Measurements from ENCODE around the gene C11orf24.
"Not testable (repeated sequence)": the region's sequence is repeated elsewhere in the genome, so short reads cannot be mapped to it uniquely, and the experiment has no call there.

C11orf24 gene

DNA sequence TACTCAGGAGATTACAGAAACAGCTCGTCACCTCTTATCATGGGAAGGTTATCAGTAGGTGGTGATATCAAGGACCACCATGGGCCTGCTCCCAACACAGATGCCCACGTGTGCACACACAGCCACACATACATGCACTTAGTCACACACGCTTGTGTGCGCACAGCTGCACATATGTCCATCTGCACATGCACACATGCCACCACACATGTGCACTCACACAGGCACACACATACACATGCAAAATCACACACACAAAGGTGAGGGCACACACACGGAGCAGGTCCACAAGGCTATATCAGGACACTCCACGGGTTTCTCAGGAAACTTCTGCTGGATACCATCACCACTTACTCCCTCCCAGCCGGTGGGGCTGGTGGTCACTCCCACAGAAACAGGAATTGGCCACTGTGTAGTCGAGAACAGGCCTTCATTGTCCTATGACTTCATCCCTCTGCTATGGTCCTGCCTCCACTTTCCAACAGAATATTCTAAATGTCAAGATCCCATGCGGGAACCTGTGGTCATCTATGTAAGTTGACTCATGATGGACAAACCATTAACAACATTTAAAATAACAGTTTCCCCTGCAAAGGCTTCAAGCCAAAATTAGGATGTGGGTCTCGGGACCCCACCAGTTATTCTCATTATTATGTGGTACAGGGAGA is 2.2 kb downstream of the C11orf24 start:
- no peak for DNase-seq

DNA sequence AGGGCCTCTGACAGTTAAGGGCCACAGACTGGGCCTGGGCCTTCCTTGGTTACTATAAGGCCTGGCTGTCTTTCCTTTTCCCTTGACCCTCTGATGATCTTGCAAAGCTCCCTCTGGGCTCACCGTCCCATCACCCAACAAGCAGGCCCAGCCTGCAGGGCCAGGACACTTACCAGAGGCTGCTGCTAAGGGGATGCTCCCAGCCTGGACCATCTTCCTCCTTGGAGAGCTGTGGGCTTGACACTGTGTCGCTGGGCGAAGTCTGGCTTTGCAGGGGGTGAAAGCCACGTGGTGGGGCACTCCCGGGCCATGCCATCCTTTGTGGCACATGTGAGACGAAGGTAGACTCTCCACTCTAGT is 3.9 kb downstream of the C11orf24 start:
- no peak for DNase-seq

DNA sequence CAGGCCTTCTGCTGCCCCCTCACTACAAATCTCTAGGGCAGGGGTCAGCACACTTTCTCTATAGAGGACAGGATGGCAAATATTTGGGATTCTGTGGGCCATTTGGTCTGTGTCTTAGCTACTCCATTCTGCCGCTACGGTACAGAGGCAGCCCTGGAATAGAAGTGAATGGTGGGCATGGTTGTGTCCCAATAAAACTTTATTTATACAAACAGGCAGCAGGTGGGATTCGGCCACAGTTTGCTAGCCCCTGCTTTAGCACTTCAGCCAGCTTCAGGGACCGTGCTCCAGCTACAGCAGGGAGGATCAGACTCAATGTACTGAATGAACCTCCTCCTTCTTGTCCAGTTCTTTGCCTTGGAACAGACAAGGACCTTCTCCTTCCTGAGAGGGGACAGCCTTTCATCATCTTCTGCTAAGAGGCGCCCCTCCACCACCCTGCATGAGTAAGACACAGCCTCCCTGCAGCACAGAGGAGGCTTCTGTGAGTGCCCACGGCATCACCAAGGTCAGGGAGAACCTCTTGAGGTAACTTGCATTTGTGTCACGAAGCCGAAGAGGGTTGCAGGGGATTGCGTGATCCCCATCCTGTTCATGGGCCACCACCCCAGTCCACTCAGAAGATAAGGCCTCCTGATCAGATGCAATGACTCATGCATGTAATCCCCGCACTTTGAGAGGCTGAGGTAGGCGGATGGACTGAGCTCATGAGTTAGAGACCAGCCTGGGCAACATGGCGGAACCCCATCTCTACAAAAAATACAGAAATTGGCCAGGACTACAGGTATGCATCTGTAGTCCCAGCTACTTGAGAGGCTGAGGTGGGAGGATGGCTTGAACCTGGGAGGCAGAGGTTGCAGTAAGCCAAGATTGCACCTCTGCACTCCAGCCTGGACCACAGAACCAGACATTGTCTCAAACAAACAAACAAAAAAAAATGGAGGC is 4.6 kb downstream of the C11orf24 start:
- DNase-seq, result no peak

DNA sequence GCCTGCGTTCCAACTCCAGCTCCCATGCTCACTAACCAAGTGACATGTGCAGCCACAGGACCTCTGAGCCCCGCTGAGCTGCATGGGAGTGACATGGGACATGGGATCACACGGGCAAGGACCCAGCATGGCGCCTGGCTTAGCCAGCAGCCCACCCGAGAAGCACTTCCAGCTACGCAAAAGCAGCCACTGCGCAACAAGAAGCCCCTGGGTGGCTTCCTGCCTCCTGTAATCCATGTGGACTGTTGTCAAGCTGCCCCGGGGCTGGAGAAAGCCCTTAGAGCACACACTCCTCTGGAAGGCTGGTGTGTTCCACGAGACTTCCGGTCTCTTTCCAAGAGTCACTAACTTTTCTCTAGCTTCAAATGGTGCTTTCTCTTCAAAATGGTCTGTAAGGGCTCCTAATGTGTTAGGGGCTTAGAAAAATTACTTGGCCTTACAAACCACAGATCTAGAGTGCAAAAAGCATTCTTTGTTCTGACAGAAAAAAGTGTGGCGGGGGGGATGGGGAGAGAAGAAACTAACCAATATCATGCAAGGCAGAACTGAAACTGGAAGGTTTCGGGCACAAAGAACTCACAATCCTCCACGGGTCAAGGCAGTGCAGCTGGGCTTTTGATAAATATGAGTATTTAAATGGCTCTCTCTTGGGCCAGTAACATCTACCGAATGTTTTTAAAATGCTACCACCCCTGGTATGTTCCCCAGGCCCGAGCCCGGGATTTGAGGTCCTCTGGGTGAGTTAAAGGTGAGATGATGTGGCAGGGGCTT is 5.5 kb downstream of the C11orf24 start:
- DNase-seq, result peak in 1 of 2 donors; percentile 26

- DNase-seq, result no peak
Observed at GRCh38 chr11:68264741-68265540, 6.8 kb downstream of the C11orf24 start.

GRCh38 chr11:68264244-68264643 is 7.5 kb downstream of the C11orf24 start:
- DNase-seq, result no peak

DNA sequence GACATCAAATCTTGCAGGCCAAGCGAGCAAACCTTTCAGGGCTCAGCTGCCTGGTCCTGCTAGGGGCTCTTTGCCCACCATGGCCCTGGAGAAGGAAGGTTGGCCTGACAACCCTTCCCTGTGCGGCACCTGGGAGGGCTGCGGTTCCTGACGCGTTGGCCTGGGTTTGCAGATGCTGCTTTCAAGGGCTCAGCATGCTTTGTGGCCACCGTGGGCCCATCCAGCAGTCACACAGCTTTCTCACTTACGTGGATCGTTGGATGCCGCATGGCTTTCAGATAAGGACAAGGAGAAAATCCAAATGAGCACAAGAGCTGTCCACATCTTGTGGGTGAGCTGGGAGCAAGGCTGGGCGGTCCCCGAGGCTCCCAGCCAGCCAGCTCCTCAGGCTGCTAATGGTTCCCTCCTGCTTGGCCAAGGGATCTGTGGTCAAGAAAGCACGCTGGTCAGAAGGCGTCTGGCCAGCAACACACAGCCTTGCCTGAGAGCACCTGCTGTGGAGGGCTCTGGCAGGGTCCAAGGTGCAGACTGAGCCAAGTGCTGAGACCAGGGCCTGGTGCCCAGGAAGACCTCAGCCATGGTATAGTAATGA is 8.2 kb downstream of the C11orf24 start:
- no peak for DNase-seq

DNA sequence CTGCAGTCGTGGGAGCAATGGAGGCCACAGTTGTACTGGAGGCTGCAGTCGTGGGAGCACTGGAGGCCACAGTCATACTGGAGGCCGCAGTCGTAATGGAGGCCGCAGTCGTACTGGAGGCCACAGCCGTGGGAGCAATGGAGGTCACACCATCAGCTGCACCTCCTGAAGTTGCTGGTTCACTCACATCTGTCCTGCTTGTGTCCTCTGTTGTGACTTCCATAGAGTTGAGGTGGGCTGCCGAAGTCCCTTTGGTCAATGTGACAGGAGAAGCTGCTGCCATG is 9.3 kb downstream of the C11orf24 start:
- DNase-seq, result no peak

DNA sequence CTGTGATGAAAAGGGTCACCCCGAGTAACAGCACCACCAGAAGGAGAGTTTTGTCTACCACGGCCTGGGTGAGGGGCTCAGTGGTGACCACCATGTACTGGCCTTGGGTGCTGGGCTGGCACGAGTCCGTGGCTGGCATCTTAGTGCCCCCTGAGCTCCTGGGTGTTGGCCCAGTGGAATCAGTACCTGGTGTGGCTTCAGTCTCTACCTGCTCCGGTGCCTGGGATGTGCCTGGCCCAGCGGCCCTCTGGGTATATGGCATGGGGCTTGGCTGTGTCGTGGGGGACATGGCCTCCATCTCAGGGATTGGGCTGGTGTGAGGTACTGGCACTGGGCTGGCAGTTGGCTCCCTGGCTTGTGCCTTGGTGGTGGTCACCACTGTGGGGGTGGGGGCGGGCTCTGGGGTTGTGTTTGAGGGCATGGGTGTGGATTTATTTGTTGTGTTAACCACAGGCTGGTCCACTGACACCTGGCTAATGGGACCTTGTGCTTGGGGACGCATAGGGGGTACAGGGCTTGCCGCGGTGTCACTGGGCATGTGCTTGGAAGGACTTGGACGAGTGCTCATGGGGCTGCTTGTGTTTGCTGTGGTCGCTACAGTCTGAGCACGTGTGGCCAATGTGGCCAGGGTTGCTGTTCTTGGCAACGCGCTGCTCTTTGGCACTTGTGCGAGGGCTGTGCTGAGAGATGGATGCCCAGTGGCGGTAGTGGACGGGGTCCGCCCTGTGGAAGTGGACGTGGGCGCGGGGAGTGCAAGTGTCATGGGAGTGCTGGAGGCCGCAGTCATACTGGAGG is 9.8 kb downstream of the C11orf24 start:
- DNase-seq, result no peak

GRCh38 chr11:68261006-68261405 is 10.8 kb downstream of the C11orf24 start:
- no peak for DNase-seq

- no peak for DNase-seq
Observed at GRCh38 chr11:68260484-68260883, 11.3 kb downstream of the C11orf24 start.

DNA sequence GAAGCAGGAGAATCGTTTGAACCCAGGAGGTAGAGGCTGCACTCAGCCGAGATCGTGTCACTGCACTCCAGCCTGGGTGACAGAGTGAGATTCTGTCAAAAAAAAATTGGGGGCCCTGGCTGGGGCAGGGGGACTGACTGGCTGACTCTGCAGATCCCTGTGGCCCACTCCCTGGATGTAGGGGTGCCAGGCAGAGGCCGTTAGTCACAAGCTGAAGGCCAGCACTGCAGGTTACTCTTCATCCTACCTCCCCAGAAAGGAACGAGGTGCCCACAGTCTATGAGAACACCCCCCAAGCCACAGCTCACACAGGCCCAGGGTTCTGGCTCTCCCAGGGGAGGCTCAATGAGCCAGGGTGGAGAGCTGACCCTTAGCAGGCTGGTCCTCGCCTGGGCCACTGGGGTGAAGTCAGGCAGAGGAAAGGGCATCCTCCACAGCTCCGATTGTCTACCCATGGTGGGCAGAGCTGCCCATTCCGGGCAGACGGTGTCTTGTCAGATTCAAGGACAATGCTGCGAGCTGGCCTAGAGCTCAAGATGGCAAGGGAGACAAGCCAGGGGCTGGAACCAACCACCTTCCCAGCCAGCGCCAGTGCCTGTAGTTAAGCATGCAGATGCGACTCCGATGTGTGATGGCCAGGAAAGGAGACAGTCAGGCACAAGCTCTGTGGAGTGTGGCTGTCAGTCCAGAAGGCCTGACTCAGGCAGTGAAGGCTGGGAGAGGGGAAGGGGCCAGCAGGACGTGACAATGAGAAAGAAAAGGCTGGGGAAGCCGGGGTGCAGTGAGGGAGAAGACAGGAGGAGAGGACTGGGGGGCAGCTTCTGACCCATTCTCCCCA is 12.4 kb downstream of the C11orf24 start:
- DNase-seq, result no peak

- DNase-seq, result no peak
Observed at GRCh38 chr11:68258363-68258765, 13.4 kb downstream of the C11orf24 start.

GRCh38 chr11:68257477-68258362 is 14.1 kb downstream of the C11orf24 start:
- DNase-seq, result peak; percentile 90 to 91

- DNase-seq, result no peak
Observed at GRCh38 chr11:68256331-68256741, 15.4 kb downstream of the C11orf24 start.

DNA sequence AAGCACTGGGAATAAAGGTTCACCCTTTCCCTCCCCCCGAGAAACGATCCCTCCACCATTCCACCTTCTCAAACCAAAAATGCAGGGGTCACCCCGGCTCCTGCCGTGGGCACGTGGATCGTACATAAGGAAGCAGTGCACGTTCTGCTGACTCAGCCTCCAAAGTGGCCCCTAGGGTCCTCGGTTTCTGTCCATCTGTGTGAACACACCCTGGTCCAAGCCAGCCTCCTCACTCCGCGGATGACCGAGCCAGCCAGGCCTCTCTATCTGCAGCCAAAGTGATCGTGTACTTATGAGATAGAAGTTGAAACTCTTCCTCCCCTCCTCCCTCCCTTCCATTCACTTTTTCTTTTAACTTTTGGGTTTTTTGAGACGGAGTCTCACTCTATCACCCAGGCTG is 16.2 kb downstream of the C11orf24 start:
- no peak for DNase-seq

- no peak for DNase-seq
Observed at GRCh38 chr11:68254421-68254820, 17.4 kb downstream of the C11orf24 start.

GRCh38 chr11:68251765-68252164 is 20.0 kb downstream of the C11orf24 start:
- DNase-seq, result no peak

- DNase-seq, result not testable (repeated sequence)
Observed at GRCh38 chr11:68244912-68245311, 26.9 kb downstream of the C11orf24 start.

- not testable (repeated sequence) for DNase-seq
Observed at GRCh38 chr11:68243847-68244246, 27.9 kb downstream of the C11orf24 start.
